Keratinocyte (primary cell): Measurements from ENCODE around the gene TTLL8.

ENCODE experiments used
- CTCF ChIP-seq, 3 experiments: IDR thresholded peaks in 1 of 3; conservative IDR thresholded peaks in 1 of 3; optimal IDR thresholded peaks in 1 of 3; 2 replicates in 2 of 3; 3 replicates in 1 of 3; pipeline versions ENCODE3 to v1.5.1; 2011; ENCODE audit warnings: low read length in 3 of 3, mild to moderate bottlenecking in 3 of 3, moderate library complexity in 2 of 3, control low read depth in 1 of 3, inconsistent platforms in 1 of 3; ENCODE audit not compliant: insufficient read depth in 2 of 3; ENCODE audit errors: extremely low read depth in 1 of 3
- EZH2 ChIP-seq: IDR thresholded peaks from one replicate; pipeline ENCODE4 v1.6.1; 2012; ENCODE audit warnings: inconsistent platforms, mild to moderate bottlenecking, low read length, moderate library complexity

- no peak for TF ChIP-seq EZH2
- TF ChIP-seq CTCF (optimal IDR thresholded peaks at IDR 0.05 in 1 of 3, IDR thresholded peaks at IDR 0.05 in 1 of 3, conservative IDR thresholded peaks at IDR 0.05 in 1 of 3; ENCODE audit: extremely low read depth in 1 of 3, insufficient read depth in 2 of 3, low read length in 3 of 3), result no peak
Measured at GRCh38 chr22:50017701-50018224, 40.3 kb downstream of the TTLL8 start.
